ENCODE data around the gene TSPAN13.

The TSPAN13 gene

GRCh38 chr7:16718111-16718656 is 35.4 kb upstream of the TSPAN13 start:
- no peak for TF ChIP-seq CTCF (conservative IDR thresholded peaks at IDR 0.05; ENCODE audit: low read depth, low read length)
- H3K4me3 ChIP-seq (ENCODE audit: low read depth, low read length) = no peak overlapping the region
- no peak for DNase-seq (ENCODE audit: low read depth)

GRCh38 chr7:16719699-16720098 is 33.9 kb upstream of the TSPAN13 start:
- DNase-seq (ENCODE audit: low read depth) = peak; percentile 30
- TF ChIP-seq CTCF (conservative IDR thresholded peaks at IDR 0.05; ENCODE audit: low read depth, low read length) = no peak
- no peak overlapping the region for H3K4me3 ChIP-seq (ENCODE audit: low read depth, low read length)

DNA sequence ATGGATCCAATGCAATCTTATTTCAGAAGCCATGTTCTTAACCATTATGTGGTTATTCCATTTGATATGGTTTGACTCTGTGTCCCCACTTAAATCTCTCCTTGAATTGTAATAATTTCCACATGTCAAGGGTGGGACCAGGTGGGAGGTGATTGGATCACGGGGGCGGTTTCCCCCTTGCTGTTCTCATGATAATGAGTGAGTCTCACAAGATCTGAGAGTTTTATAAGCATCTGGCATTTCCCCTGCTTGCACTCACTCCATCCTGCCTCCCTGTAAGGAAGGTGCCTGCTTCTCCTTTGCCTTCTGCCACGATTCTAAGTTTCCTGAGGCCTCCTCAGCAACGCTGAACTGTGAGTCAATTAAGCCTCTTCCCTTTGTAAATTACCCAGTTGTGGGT is 32.0 kb upstream of the TSPAN13 start:
- DNase-seq (ENCODE audit: low read depth) = no peak
- H3K4me3 ChIP-seq (ENCODE audit: low read depth, low read length) = no peak overlapping the region
- TF ChIP-seq CTCF (conservative IDR thresholded peaks at IDR 0.05; ENCODE audit: low read depth, low read length) = no peak

DNA sequence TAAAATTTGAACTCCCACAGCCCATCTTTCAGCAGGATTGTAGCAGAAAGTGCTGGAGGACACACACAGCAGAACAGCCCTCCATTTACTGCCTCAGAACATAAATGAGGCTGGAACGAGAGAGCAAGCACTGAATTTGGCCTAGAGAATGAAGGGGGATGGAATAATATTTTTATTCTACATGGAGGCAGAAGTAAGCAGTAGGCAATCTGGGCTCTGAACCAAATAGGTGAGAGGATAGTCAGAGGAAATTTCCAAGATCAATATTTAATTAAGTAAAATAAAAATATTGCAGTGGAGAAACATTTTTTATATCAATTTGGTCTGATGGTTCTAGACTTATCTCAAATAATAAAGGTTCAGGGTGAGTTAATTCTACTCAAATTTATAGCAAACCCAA is 29.2 kb upstream of the TSPAN13 start:
- DNase-seq (ENCODE audit: low read depth) = no peak
- no peak for TF ChIP-seq CTCF (conservative IDR thresholded peaks at IDR 0.05; ENCODE audit: low read depth, low read length)
- H3K4me3 ChIP-seq (ENCODE audit: low read depth, low read length) = no peak overlapping the region

- no peak for DNase-seq (ENCODE audit: low read depth)
- no peak overlapping the region for H3K4me3 ChIP-seq (ENCODE audit: low read depth, low read length)
- TF ChIP-seq CTCF (conservative IDR thresholded peaks at IDR 0.05; ENCODE audit: low read depth, low read length) = no peak
These were observed 27.4 kb upstream of the TSPAN13 start for GRCh38 chr7:16726189-16726588.

DNA sequence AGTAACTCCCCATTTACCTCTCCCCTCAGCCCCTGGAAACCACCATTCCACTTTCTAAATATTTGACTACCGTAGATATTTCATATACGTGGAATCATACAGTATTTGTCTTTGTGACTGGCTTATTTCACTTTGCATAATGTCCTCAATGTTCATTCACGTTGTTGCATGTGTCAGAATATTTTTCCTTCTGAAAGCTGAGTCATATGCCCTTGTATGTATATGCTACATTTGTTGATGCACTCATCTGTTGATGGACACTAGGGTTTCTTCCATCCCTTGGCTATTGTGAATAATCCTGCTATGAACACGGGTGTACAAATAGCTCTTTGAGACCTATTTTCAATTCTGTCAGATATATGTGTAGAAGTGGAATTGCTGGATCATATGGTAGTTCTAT is 25.8 kb upstream of the TSPAN13 start:
- no peak for TF ChIP-seq CTCF (conservative IDR thresholded peaks at IDR 0.05; ENCODE audit: low read depth, low read length)
- H3K4me3 ChIP-seq (ENCODE audit: low read depth, low read length) = no peak overlapping the region
- DNase-seq (ENCODE audit: low read depth) = no peak

- no peak for DNase-seq (ENCODE audit: low read depth)
- no peak overlapping the region for H3K4me3 ChIP-seq (ENCODE audit: low read depth, low read length)
- TF ChIP-seq CTCF (conservative IDR thresholded peaks at IDR 0.05; ENCODE audit: low read depth, low read length) = no peak
These were observed 24.7 kb upstream of the TSPAN13 start for GRCh38 chr7:16728811-16729210.

Data from choroid plexus epithelial cell (primary cell).